ENCODE results near the gene LIMCH1. TPM values are rescaled to one million over a fixed set of nuclear protein-coding genes. Genes with fewer than 3 reads are reported as not detected.

LIMCH1 gene
- total RNA-seq, 2 donors from 2014 or later, result 4.7 to 14.4 TPM

DNA sequence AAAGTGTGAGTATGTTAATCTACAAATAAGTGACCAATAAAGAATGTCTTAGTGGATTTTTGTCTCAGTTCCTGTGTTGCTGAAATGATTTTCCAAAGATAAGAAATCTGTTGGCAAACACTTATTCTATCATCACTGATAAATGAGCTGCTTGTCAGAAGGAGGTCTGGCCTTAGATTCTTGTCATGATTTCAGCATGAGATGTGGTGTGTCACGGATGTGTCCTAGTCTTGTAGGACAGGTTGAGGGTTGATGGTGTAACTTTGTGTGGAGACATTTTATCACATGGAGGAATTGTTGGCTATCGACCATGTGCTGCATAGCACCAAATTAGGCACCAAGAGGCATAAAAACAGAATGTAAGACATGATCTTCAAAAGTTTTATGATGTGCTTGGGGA is 31.8 kb upstream of the LIMCH1 start:
- Histone ChIP-seq H3K27me3 (no peaks in the 10 kb centered on the region), H3K4me1 (no peaks in the 10 kb centered on the region), H3K36me3 (no peaks in the 10 kb centered on the region), H3K9ac (ENCODE audit: low read depth in 2 of 2, low read length in 2 of 2) (no peak overlapping the region), H3K9me3 (no peaks in the 10 kb centered on the region), H3K4me3 (no peak overlapping the region), H3K27ac (no peak overlapping the region)
- DNase-seq, result no peak
- TF ChIP-seq, protein P1, sequence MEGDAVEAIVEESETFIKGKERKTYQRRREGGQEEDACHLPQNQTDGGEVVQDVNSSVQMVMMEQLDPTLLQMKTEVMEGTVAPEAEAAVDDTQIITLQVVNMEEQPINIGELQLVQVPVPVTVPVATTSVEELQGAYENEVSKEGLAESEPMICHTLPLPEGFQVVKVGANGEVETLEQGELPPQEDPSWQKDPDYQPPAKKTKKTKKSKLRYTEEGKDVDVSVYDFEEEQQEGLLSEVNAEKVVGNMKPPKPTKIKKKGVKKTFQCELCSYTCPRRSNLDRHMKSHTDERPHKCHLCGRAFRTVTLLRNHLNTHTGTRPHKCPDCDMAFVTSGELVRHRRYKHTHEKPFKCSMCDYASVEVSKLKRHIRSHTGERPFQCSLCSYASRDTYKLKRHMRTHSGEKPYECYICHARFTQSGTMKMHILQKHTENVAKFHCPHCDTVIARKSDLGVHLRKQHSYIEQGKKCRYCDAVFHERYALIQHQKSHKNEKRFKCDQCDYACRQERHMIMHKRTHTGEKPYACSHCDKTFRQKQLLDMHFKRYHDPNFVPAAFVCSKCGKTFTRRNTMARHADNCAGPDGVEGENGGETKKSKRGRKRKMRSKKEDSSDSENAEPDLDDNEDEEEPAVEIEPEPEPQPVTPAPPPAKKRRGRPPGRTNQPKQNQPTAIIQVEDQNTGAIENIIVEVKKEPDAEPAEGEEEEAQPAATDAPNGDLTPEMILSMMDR (IDR thresholded peaks at IDR 0.05), result no peak
- intact Hi-C loops (cut with DNase I), result no loop called here

DNA sequence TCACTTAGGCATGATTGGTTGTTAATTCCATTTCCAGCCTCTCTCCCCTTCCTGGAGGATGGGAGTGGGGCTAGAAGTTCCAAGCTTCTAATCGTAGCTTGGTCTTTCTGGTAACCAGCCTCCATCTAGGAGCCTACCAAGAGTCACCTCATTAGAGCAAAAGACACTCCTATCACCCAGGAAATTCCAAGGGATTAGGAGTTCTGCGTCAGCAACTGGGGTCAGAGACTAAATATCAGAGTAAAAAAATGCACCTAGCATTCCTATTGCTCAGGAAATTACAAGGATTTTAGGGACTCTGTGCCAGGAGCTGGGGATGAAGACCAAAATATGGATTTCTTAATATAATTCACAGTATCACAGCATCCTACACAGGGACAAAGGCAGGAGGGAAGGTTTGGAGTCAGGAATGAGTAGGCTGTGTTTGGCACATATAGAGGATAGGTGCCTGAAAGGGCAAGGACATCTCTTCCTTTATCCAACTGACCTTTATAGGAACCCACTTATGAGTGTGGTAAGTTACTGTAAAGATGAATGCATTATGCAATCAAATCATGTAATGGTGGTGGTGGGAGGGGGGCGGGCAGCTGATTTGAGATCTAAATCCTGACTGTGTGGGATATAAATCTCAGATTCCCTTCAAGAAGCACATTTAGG is 30.5 kb upstream of the LIMCH1 start:
- H3K4me3 ChIP-seq, result no peak overlapping the region
- H3K27me3 ChIP-seq, result no peaks in the 10 kb centered on the region
- no peaks in the 10 kb centered on the region for H3K9me3 ChIP-seq
- intact Hi-C loops (cut with DNase I), result no loop called here
- TF ChIP-seq, protein P1 (IDR thresholded peaks at IDR 0.05), result no peak
- no peak for DNase-seq
- no peak overlapping the region for H3K9ac ChIP-seq (ENCODE audit: low read depth in 2 of 2, low read length in 2 of 2)
- H3K4me1 ChIP-seq, result no peaks in the 10 kb centered on the region
- H3K36me3 ChIP-seq, result no peaks in the 10 kb centered on the region
- H3K27ac ChIP-seq, result no peak overlapping the region

DNA sequence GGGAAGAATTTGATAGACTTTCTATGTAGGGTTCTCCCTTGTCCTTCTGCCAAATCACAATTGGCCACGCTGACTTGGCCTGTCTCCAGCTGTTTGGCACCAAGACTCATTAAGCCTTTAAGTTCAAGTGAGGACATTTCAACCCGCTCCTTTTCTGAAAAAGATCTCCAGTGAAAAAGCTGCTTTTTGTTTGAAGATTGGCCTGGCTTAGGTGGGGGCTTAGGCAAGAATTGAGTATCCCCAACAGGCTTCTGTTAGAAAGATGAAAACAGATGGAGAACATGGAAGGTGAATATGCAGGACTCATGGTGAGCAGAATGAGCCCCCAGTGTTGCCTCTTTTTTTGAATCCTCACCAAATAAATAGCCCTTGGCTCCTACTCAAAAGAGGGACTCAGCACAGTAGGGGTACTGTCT is 28.5 kb upstream of the LIMCH1 start:
- H3K27me3 ChIP-seq, result no peaks in the 10 kb centered on the region
- no peak for DNase-seq
- TF ChIP-seq, protein P1 (IDR thresholded peaks at IDR 0.05), result no peak
- H3K36me3 ChIP-seq, result no peaks in the 10 kb centered on the region
- H3K9ac ChIP-seq (ENCODE audit: low read depth in 2 of 2, low read length in 2 of 2), result no peak overlapping the region
- no peak overlapping the region for H3K27ac ChIP-seq
- H3K4me1 ChIP-seq, result no peaks in the 10 kb centered on the region
- no peak overlapping the region for H3K4me3 ChIP-seq
- H3K9me3 ChIP-seq, result no peaks in the 10 kb centered on the region
- intact Hi-C loops (cut with DNase I), result no loop called here

DNA sequence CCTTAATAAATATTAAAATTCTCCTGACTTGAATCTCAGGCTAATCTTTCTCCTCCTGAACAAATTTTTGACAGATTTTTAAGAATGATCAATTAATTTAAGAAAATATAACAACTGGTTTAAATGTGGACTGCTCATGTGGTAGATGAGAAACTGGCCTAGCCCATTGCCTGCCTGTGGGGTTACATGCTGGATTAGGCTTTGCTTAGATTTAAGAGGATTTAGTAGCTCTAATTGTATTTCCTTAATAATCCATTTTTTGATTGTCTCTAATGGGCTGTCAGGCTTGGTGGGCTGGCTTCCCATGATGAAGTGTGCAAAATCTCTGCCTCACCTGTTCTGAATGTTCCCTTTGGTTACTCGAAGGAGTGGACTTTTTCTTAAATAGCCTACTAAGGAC is 27.8 kb upstream of the LIMCH1 start:
- H3K27ac ChIP-seq, result no peak overlapping the region
- H3K9me3 ChIP-seq, result no peaks in the 10 kb centered on the region
- H3K27me3 ChIP-seq, result no peaks in the 10 kb centered on the region
- DNase-seq, result no peak
- H3K4me1 ChIP-seq, result no peaks in the 10 kb centered on the region
- H3K36me3 ChIP-seq, result no peaks in the 10 kb centered on the region
- no peak overlapping the region for H3K9ac ChIP-seq (ENCODE audit: low read depth in 2 of 2, low read length in 2 of 2)
- H3K4me3 ChIP-seq, result no peak overlapping the region
- TF ChIP-seq, protein P1 (IDR thresholded peaks at IDR 0.05), result no peak
- intact Hi-C loops (cut with DNase I), result no loop called here

DNA sequence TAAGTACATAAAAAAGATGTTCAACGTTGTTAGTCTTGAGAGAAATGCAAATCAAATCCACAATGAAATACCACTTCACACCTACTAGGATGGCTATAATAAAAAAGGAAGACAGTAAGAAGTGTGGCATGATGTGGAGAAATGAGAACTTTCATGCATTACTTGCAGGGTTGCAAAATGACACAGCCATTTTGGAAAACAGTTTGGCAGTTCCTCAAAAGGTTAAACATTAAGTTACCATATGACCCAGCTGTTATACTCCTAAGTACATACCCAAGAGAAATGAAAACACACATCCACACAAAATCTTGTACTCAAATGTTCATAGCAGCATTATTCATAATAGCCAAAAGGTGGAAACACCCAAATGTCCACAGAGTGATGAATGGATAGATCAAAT is 25.8 kb upstream of the LIMCH1 start:
- no peaks in the 10 kb centered on the region for H3K36me3 ChIP-seq
- intact Hi-C loops (cut with DNase I), result no loop called here
- DNase-seq, result no peak
- no peaks in the 10 kb centered on the region for H3K9me3 ChIP-seq
- H3K4me1 ChIP-seq, result no peaks in the 10 kb centered on the region
- H3K9ac ChIP-seq (ENCODE audit: low read depth in 2 of 2, low read length in 2 of 2), result no peak overlapping the region
- no peak overlapping the region for H3K27ac ChIP-seq
- H3K4me3 ChIP-seq, result no peak overlapping the region
- TF ChIP-seq, protein P1 (IDR thresholded peaks at IDR 0.05), result no peak
- no peaks in the 10 kb centered on the region for H3K27me3 ChIP-seq
